ENCODE measurements around the gene SNRPB2.

SNRPB2 gene

GRCh38 chr20:16719421-16719820, 10.4 kb upstream of the SNRPB2 start:
- TF ChIP-seq, protein P1, sequence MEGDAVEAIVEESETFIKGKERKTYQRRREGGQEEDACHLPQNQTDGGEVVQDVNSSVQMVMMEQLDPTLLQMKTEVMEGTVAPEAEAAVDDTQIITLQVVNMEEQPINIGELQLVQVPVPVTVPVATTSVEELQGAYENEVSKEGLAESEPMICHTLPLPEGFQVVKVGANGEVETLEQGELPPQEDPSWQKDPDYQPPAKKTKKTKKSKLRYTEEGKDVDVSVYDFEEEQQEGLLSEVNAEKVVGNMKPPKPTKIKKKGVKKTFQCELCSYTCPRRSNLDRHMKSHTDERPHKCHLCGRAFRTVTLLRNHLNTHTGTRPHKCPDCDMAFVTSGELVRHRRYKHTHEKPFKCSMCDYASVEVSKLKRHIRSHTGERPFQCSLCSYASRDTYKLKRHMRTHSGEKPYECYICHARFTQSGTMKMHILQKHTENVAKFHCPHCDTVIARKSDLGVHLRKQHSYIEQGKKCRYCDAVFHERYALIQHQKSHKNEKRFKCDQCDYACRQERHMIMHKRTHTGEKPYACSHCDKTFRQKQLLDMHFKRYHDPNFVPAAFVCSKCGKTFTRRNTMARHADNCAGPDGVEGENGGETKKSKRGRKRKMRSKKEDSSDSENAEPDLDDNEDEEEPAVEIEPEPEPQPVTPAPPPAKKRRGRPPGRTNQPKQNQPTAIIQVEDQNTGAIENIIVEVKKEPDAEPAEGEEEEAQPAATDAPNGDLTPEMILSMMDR (conservative IDR thresholded peaks at IDR 0.05) = no peak
- TF ChIP-seq ZFX (IDR thresholded peaks at IDR 0.05) = no peak
- H3K27ac ChIP-seq = no peak overlapping the region

DNA sequence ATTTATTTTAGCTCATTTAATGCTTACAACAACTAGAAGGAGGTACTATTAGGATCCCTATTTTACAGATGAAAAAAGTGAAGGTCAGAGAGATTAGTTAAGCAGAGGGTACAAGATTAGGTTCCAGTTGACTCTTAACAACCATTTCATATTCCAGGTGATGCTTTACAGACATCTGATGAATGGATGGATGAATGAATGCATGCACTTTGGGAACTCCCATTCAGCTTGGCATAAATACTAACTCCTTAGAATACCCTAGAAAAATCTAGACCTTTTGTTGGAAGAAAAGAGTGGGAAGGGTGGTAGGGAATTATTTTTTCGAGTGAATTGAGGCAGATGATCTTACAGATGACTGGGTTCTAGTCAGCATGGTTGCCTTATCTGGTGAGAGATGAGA, 746 bp upstream of the SNRPB2 start:
- TF ChIP-seq, protein P1 (conservative IDR thresholded peaks at IDR 0.05) = no peak
- TF ChIP-seq ZFX (IDR thresholded peaks at IDR 0.05) = no peak

DNA sequence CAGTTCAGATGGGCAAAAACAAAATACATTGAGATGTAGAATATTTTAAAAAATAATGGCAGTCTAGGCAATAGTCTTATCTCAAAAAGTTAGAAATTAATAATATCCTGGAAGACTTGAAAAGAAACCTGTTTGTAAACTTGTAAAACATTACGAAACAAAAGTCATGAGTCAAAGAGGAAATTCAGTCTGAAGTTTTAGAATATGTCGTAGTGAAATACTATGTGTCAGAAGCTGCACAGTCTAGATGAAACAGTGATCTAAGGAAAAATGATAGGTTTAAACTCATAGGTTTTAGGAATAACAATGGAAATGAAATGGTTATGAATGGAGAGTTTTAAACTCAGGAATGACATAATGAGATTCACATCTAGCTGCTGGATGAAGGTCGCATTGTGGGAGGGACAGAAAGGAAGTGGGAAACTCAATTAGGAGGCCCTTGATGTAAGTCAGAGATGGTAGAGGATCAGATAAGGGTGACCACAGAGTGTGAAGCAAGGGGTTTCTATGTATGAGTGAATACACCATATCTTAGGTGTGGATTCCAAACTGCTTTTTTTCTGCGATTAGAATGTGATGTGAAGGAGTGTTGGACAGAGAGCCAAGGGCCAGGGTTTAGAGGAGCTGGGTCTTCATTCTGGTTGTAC, 2.8 kb downstream of the SNRPB2 start:
- TF ChIP-seq ZFX (IDR thresholded peaks at IDR 0.05) = no peak
- no peak overlapping the region for H3K27ac ChIP-seq

More for the DNA sequence above, 746 bp upstream of the SNRPB2 start:
- peak overlapping the region; percentile 81 for H3K27ac ChIP-seq

DNA sequence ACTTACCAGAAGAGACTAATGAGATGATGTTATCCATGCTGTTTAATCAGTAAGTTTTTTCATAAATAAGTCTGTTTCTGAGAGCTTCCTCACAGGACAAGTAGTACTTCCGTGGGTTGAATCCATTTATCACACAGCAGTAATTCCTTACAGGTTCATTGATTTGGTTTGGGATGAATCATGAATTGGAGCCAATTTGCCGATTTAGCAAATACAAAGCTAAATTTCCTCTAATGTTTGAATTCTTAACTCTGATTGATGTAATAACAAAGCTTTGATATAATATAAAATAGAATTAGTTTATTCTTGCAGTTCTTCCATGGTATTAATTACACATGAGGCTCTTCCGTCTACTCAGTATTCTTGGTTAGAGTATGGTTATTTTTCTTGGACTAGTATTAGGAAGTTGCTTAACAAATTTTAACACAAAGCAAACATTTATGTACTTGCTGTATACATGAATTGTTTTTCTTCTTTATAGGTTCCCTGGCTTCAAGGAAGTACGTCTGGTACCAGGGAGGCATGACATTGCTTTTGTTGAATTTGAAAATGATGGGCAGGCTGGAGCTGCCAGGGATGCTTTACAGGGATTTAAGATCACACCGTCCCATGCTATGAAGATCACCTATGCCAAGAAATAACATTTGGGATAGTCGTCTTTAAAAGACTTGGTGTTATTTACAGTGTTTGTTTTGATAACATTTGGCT, 10.7 kb downstream of the SNRPB2 start:
- H3K27ac ChIP-seq = no peak overlapping the region

GRCh38 chr20:16744178-16744807, 14.5 kb downstream of the SNRPB2 start:
- no peak overlapping the region for H3K27ac ChIP-seq
- no peak for TF ChIP-seq ZFX (IDR thresholded peaks at IDR 0.05)
- TF ChIP-seq, protein P1 (conservative IDR thresholded peaks at IDR 0.05) = no peak

More for the DNA sequence above, 10.7 kb downstream of the SNRPB2 start:
- no peak for TF ChIP-seq ZFX (IDR thresholded peaks at IDR 0.05)

- TF ChIP-seq ZFX (IDR thresholded peaks at IDR 0.05) = no peak
- TF ChIP-seq, protein P1 (conservative IDR thresholded peaks at IDR 0.05) = no peak
- H3K27ac ChIP-seq = no peak overlapping the region
These were observed 15.4 kb downstream of the SNRPB2 start for GRCh38 chr20:16745204-16745603.

GRCh38 chr20:16747291-16747811, 17.5 kb downstream of the SNRPB2 start:
- H3K27ac ChIP-seq = no peak overlapping the region
- TF ChIP-seq ZFX (IDR thresholded peaks at IDR 0.05) = no peak
- TF ChIP-seq, protein P1 (conservative IDR thresholded peaks at IDR 0.05) = peak; percentile 58

DNA sequence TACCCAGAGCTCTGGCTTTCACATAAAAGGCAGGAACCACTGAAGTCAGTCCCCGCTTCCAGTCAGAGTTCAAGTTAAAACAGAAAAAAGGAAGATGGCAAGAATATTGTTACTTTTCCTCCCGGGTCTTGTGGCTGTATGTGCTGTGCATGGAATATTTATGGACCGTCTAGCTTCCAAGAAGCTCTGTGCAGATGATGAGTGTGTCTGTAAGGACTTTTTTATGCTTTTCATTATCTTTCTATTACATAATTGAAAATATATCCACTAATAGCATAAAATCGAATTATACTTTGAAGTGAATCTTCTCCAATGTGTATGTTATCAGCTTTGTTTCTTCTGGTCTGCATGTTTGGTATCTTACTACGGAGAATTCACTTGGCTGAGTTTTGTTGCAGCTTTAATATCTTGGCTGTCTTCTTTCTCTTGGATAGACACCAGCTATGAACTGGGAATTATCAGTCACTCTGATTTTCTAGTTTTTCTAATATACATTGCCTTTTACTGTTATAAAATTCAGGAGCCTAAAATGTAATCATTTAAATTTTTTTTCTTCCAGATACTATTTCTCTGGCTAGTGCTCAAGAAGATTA, 18.6 kb downstream of the SNRPB2 start, which contains the start of gene OTOR:
Gene OTOR, plus strand, starts transcription at position 51 of the 593 bp plus-strand sequence. Its CDS starts 44 bp downstream, at position 95.
- no peak for TF ChIP-seq ZFX (IDR thresholded peaks at IDR 0.05)
- TF ChIP-seq, protein P1 (conservative IDR thresholded peaks at IDR 0.05) = no peak
- H3K27ac ChIP-seq = no peak within 1 kb of the TSS

Measured in C4-2B (cell line).